ENCODE data around the gene PPP2R1B. TPM values are rescaled to one million over a fixed set of nuclear protein-coding genes. Genes with fewer than 3 reads are reported as not detected.

Gene PPP2R1B
- total RNA-seq, 2 experiments from 2014 or later = 39.1 to 53.9 TPM

GRCh38 chr11:111702623-111703022, 63.6 kb downstream of the PPP2R1B start:
- ATAC-seq (no peak), DNase-seq (no peak)
- intact Hi-C loops (cut with DNase I, micrococcal nuclease) = no loop called here
- H3K27ac Mint-ChIP-seq = no peak overlapping the region
- H3K27me3 Mint-ChIP-seq = no peaks in the 10 kb centered on the region
- H3K36me3 Mint-ChIP-seq (ENCODE audit: low read depth) = peaks cover 9% of the 10 kb centered on the region
- CTCF ChIA-PET = interaction anchor here (0.8 kb wide), 1 partner anchor 13 kb away, joined by 4 read pairs; no protein-coding TSS in a partner anchor
- H3K4me1 Mint-ChIP-seq = peaks cover 5% of the 10 kb centered on the region
- POLR2A ChIA-PET = no interaction called here
- no peaks in the 10 kb centered on the region for H3K9me3 Mint-ChIP-seq (ENCODE audit: low read depth)
- no peak overlapping the region for H3K4me3 Mint-ChIP-seq

- peaks cover 6% of the 10 kb centered on the region for H3K36me3 Mint-ChIP-seq (ENCODE audit: low read depth)
- DNase-seq (no peak), ATAC-seq (no peak)
- ChIA-PET POLR2A (no interaction called here), CTCF (interaction anchor here (1.1 to 3.9 kb wide), 2 partner anchors 11 to 96 kb away, joined by 3 to 14 read pairs; no protein-coding TSS in a partner anchor)
- peaks cover 5% of the 10 kb centered on the region for H3K4me1 Mint-ChIP-seq
- no peaks in the 10 kb centered on the region for H3K9me3 Mint-ChIP-seq (ENCODE audit: low read depth)
- intact Hi-C loops (cut with DNase I, micrococcal nuclease) = no loop called here
- no peaks in the 10 kb centered on the region for H3K27me3 Mint-ChIP-seq
- H3K4me3 Mint-ChIP-seq = no peak overlapping the region
- no peak overlapping the region for H3K27ac Mint-ChIP-seq
Measured at GRCh38 chr11:111700162-111700561, 66.0 kb downstream of the PPP2R1B start.

GRCh38 chr11:111699579-111700156, 66.5 kb downstream of the PPP2R1B start:
- ChIA-PET CTCF (interaction anchor here (0.6 to 3.9 kb wide), 9 partner anchors 10 to 417 kb away, joined by 3 to 14 read pairs (median 3); no protein-coding TSS in a partner anchor), POLR2A (no interaction called here)
- Mint-ChIP-seq H3K27ac (no peak overlapping the region), H3K9me3 (ENCODE audit: low read depth) (no peaks in the 10 kb centered on the region), H3K27me3 (no peaks in the 10 kb centered on the region), H3K4me1 (peaks cover 5% of the 10 kb centered on the region), H3K4me3 (no peak overlapping the region), H3K36me3 (ENCODE audit: low read depth) (peaks cover 1% of the 10 kb centered on the region)
- ATAC-seq = no peak
- no peak for DNase-seq
- intact Hi-C loops (cut with DNase I, micrococcal nuclease) = no loop called here

GRCh38 chr11:111698852-111699559, 67.2 kb downstream of the PPP2R1B start:
- ATAC-seq = peak; percentile 89
- no peak overlapping the region for H3K4me3 Mint-ChIP-seq
- CTCF ChIA-PET = interaction anchor here (0.6 to 3.9 kb wide), 11 partner anchors 13 to 416 kb away, joined by 3 to 14 read pairs (median 3); no protein-coding TSS in a partner anchor
- POLR2A ChIA-PET = no interaction called here
- H3K36me3 Mint-ChIP-seq (ENCODE audit: low read depth) = peaks cover 1% of the 10 kb centered on the region
- peak; percentile 11 for DNase-seq
- H3K9me3 Mint-ChIP-seq (ENCODE audit: low read depth) = no peaks in the 10 kb centered on the region
- H3K27ac Mint-ChIP-seq = no peak overlapping the region
- H3K27me3 Mint-ChIP-seq = no peaks in the 10 kb centered on the region
- H3K4me1 Mint-ChIP-seq = peaks cover 5% of the 10 kb centered on the region
- intact Hi-C loops (cut with DNase I, micrococcal nuclease) = no loop called here

- no peak overlapping the region for H3K27ac Mint-ChIP-seq
- peaks cover 1% of the 10 kb centered on the region for H3K36me3 Mint-ChIP-seq (ENCODE audit: low read depth)
Measured at GRCh38 chr11:111697933-111698371, 68.2 kb downstream of the PPP2R1B start.

GRCh38 chr11:111696556-111696955, 69.6 kb downstream of the PPP2R1B start:
- H3K4me1 Mint-ChIP-seq = peaks cover 5% of the 10 kb centered on the region
- H3K9me3 Mint-ChIP-seq (ENCODE audit: low read depth) = no peaks in the 10 kb centered on the region
- DNase-seq (no peak), ATAC-seq (no peak)
- no peaks in the 10 kb centered on the region for H3K27me3 Mint-ChIP-seq
- POLR2A ChIA-PET = no interaction called here
- H3K4me3 Mint-ChIP-seq = no peak overlapping the region
- intact Hi-C loops (cut with DNase I, micrococcal nuclease) = no loop called here
- peaks cover 1% of the 10 kb centered on the region for H3K36me3 Mint-ChIP-seq (ENCODE audit: low read depth)
- CTCF ChIA-PET = interaction anchor here (1.2 kb wide), 1 partner anchor 9 kb away, joined by 3 read pairs; no protein-coding TSS in a partner anchor
- H3K27ac Mint-ChIP-seq = no peak overlapping the region

More at GRCh38 chr11:111697933-111698371, 68.2 kb downstream of the PPP2R1B start:
- intact Hi-C loops (cut with DNase I, micrococcal nuclease) = no loop called here
- ATAC-seq = no peak
- Mint-ChIP-seq H3K9me3 (ENCODE audit: low read depth) (no peaks in the 10 kb centered on the region), H3K4me1 (peaks cover 5% of the 10 kb centered on the region), H3K27me3 (no peaks in the 10 kb centered on the region), H3K4me3 (no peak overlapping the region)
- POLR2A ChIA-PET = no interaction called here
- CTCF ChIA-PET = interaction anchor here (1.2 to 3.9 kb wide), 7 partner anchors 8 to 144 kb away, joined by 3 to 14 read pairs (median 3); no protein-coding TSS in a partner anchor
- no peak for DNase-seq

- CTCF ChIA-PET = interaction anchor here (0.7 to 1.4 kb wide), 4 partner anchors 90 to 460 kb away, joined by 3 to 4 read pairs (median 3); no protein-coding TSS in a partner anchor
- intact Hi-C loops (cut with DNase I, micrococcal nuclease) = no loop called here
- no peaks in the 10 kb centered on the region for H3K9me3 Mint-ChIP-seq (ENCODE audit: low read depth)
- peaks cover 10% of the 10 kb centered on the region for H3K36me3 Mint-ChIP-seq (ENCODE audit: low read depth)
- H3K27ac Mint-ChIP-seq = no peak overlapping the region
- peaks cover 5% of the 10 kb centered on the region for H3K4me1 Mint-ChIP-seq
- POLR2A ChIA-PET = no interaction called here
- ATAC-seq = no peak
- DNase-seq = no peak
- no peaks in the 10 kb centered on the region for H3K27me3 Mint-ChIP-seq
- no peak overlapping the region for H3K4me3 Mint-ChIP-seq
Measured at GRCh38 chr11:111694851-111695250, 71.3 kb downstream of the PPP2R1B start.

- ATAC-seq = no peak
- no peaks in the 10 kb centered on the region for H3K9me3 Mint-ChIP-seq (ENCODE audit: low read depth)
- H3K36me3 Mint-ChIP-seq (ENCODE audit: low read depth) = peaks cover 18% of the 10 kb centered on the region
- ChIA-PET CTCF (interaction anchor here (0.6 to 1.4 kb wide), 3 partner anchors 19 to 89 kb away, joined by 3 to 4 read pairs (median 3); no protein-coding TSS in a partner anchor), POLR2A (no interaction called here)
- no peaks in the 10 kb centered on the region for H3K4me1 Mint-ChIP-seq
- no peak overlapping the region for H3K27ac Mint-ChIP-seq
- intact Hi-C loops (cut with DNase I, micrococcal nuclease) = no loop called here
- no peak for DNase-seq
- no peak overlapping the region for H3K4me3 Mint-ChIP-seq
- no peaks in the 10 kb centered on the region for H3K27me3 Mint-ChIP-seq
Measured at GRCh38 chr11:111693224-111693937, 72.8 kb downstream of the PPP2R1B start.

- Mint-ChIP-seq H3K4me3 (no peak overlapping the region), H3K36me3 (ENCODE audit: low read depth) (peaks cover 24% of the 10 kb centered on the region), H3K4me1 (no peaks in the 10 kb centered on the region), H3K27ac (no peak overlapping the region), H3K27me3 (no peaks in the 10 kb centered on the region), H3K9me3 (ENCODE audit: low read depth) (no peaks in the 10 kb centered on the region)
- ChIA-PET CTCF (interaction anchor here (0.6 kb wide), 1 partner anchor 180 kb away, joined by 3 read pairs; no protein-coding TSS in a partner anchor), POLR2A (no interaction called here)
- ATAC-seq (no peak), DNase-seq (no peak)
- intact Hi-C loops (cut with DNase I, micrococcal nuclease) = no loop called here
Measured at GRCh38 chr11:111691741-111692140, 74.4 kb downstream of the PPP2R1B start.

GRCh38 chr11:111691176-111691575, 75.0 kb downstream of the PPP2R1B start:
- ChIA-PET POLR2A (no interaction called here), CTCF (no interaction called here)
- ATAC-seq = no peak
- Mint-ChIP-seq H3K27me3 (no peaks in the 10 kb centered on the region), H3K27ac (no peak overlapping the region), H3K9me3 (ENCODE audit: low read depth) (no peaks in the 10 kb centered on the region), H3K4me3 (no peak overlapping the region), H3K36me3 (ENCODE audit: low read depth) (peaks cover 23% of the 10 kb centered on the region), H3K4me1 (no peaks in the 10 kb centered on the region)
- DNase-seq = no peak
- intact Hi-C loops (cut with DNase I, micrococcal nuclease) = no loop called here

- Mint-ChIP-seq H3K27ac (no peak overlapping the region), H3K9me3 (ENCODE audit: low read depth) (no peaks in the 10 kb centered on the region), H3K4me3 (no peak overlapping the region), H3K36me3 (ENCODE audit: low read depth) (peaks cover 23% of the 10 kb centered on the region), H3K4me1 (no peaks in the 10 kb centered on the region), H3K27me3 (no peaks in the 10 kb centered on the region)
- POLR2A ChIA-PET = no interaction called here
- DNase-seq = no peak
- no peak for ATAC-seq
- intact Hi-C loops (cut with DNase I, micrococcal nuclease) = no loop called here
- CTCF ChIA-PET = no interaction called here
Measured at GRCh38 chr11:111688013-111688412, 78.2 kb downstream of the PPP2R1B start.

Measured in activated CD4-positive, alpha-beta T cell treated with anti-CD3 and anti-CD28 coated beads for 36 hours (primary cell).